ENCODE measurements around the gene MEIKIN. TPM values are rescaled to one million over a fixed set of nuclear protein-coding genes. Genes with fewer than 3 reads are reported as not detected.

Gene MEIKIN
- total RNA-seq, 1 experiment from 2014 or later = not detected

DNA sequence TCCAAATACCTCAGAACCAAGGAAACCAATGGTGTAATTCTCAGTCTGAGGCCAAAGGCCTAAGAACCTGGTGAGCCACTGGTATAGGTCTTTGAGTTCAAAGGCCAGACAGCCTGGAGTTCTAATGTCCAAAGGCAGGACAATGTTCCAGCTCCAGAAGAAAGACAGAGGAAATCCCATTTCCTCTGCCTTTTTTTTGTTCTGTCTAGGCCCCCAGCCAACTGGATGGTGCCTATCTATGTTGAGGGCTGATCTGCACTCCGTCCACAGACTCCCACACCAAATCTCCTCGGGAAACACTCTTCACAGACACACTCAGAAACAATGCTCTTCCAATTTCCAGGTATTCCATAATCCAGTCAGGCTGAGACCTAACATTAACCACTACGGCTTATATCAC lies 178.8 kb downstream of the MEIKIN start:
- no peak overlapping the region for H3K4me3 Mint-ChIP-seq
- DNase-seq = no peak
- Histone ChIP-seq H2BK20ac (ENCODE audit: low read depth, low read length, poor library complexity, severe bottlenecking) (no peak overlapping the region), H2BK120ac (ENCODE audit: low read depth, low read length, poor library complexity, severe bottlenecking) (no peak overlapping the region), H3K4me2 (ENCODE audit: insufficient read depth, insufficient read length, low read length) (no peak overlapping the region), H4K20me1 (ENCODE audit: control insufficient read depth, insufficient read depth, insufficient read length) (no peaks in the 10 kb centered on the region), H2BK5ac (ENCODE audit: insufficient read length, low read length) (no peak overlapping the region), H3K18ac (ENCODE audit: insufficient read length, low read depth, low read length) (no peak overlapping the region), H2BK12ac (ENCODE audit: insufficient read length, low read depth, low read length) (no peak overlapping the region), H4K5ac (ENCODE audit: insufficient read length, low read depth, low read length) (no peak overlapping the region), H3K14ac (ENCODE audit: insufficient read depth, low read length) (no peak overlapping the region), H4K8ac (replicated peaks; ENCODE audit: insufficient read length, low read depth, low read length) (no peak overlapping the region), H3T11ph (ENCODE audit: low read length) (no peak overlapping the region), H2AK5ac (ENCODE audit: insufficient read length, low read length) (no peak overlapping the region), H3K9me3 (ENCODE audit: control insufficient read depth, low read depth, low read length) (no peaks in the 10 kb centered on the region), H2AFZ (ENCODE audit: low read length) (no peak overlapping the region), H3K27ac (ENCODE audit: insufficient read length, low read depth, low read length) (no peak overlapping the region), H3K79me2 (ENCODE audit: insufficient read depth, low read length) (peaks cover 5% of the 10 kb centered on the region; the same call in 1 of the 2 replicates), H3K23ac (ENCODE audit: insufficient read length, low read depth, low read length) (no peak overlapping the region), H2BK15ac (ENCODE audit: low read depth, low read length) (no peak overlapping the region), H3K4me1 (ENCODE audit: insufficient read depth, low read length) (no peaks in the 10 kb centered on the region), H3K79me1 (ENCODE audit: insufficient read depth, low read depth, low read length, poor library complexity, severe bottlenecking) (peaks cover 13% of the 10 kb centered on the region), H3K23me2 (ENCODE audit: insufficient read length, low read depth, low read length, poor library complexity, severe bottlenecking) (no peaks in the 10 kb centered on the region), H3K56ac (ENCODE audit: insufficient read length, low read depth, low read length) (no peak overlapping the region), H3K4ac (ENCODE audit: low read depth, low read length) (no peak overlapping the region), H4K91ac (ENCODE audit: insufficient read length, low read depth, low read length) (no peak overlapping the region), H3K27me3 (ENCODE audit: insufficient read depth, low read length) (no peaks in the 10 kb centered on the region), H3K9ac (ENCODE audit: extremely low read depth, insufficient read length, low read length) (no peak overlapping the region)
- no peaks in the 10 kb centered on the region for H3K27me3 Mint-ChIP-seq (ENCODE audit: low read depth)
- peaks cover 2 to 8% of the 10 kb centered on the region in 2 experiments; a peak in 2 of 4 replicates for H3K4me1 Mint-ChIP-seq
- no peak overlapping the region for H3K27ac Mint-ChIP-seq
- WGBS (ENCODE audit: extremely low coverage, insufficient read length, low lambda C conversion rate) = no CpG with 5 or more reads among the region's 3 CpGs
- peaks cover 8 to 11% (median 10%) of the 10 kb centered on the region in 3 experiments; a peak in 6 of 7 replicates for H3K36me3 Mint-ChIP-seq (ENCODE audit: insufficient read depth in 1 of 3, low read depth in 3 of 3)
- TF ChIP-seq, protein P1, sequence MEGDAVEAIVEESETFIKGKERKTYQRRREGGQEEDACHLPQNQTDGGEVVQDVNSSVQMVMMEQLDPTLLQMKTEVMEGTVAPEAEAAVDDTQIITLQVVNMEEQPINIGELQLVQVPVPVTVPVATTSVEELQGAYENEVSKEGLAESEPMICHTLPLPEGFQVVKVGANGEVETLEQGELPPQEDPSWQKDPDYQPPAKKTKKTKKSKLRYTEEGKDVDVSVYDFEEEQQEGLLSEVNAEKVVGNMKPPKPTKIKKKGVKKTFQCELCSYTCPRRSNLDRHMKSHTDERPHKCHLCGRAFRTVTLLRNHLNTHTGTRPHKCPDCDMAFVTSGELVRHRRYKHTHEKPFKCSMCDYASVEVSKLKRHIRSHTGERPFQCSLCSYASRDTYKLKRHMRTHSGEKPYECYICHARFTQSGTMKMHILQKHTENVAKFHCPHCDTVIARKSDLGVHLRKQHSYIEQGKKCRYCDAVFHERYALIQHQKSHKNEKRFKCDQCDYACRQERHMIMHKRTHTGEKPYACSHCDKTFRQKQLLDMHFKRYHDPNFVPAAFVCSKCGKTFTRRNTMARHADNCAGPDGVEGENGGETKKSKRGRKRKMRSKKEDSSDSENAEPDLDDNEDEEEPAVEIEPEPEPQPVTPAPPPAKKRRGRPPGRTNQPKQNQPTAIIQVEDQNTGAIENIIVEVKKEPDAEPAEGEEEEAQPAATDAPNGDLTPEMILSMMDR (conservative IDR thresholded peaks at IDR 0.05) = no peak
- H3K9me3 Mint-ChIP-seq = peaks cover 0 to 8% of the 10 kb centered on the region in 2 experiments; a peak in 3 of 5 replicates

All from H9 (cell line).